Retina (tissue), 1 donor: ENCODE data around the gene PIMREG.
A peak's percentile ranks its signal among the peaks of the same experiment; 100 is the strongest.
"Not testable (repeated sequence)": the region's sequence is repeated elsewhere in the genome, so short reads cannot be mapped to it uniquely, and the experiment has no call there.

Source experiments
- DNase-seq: peaks from one replicate; pipeline ENCODE4 v3.0.0-alpha.2; 2016

The PIMREG gene

DNA sequence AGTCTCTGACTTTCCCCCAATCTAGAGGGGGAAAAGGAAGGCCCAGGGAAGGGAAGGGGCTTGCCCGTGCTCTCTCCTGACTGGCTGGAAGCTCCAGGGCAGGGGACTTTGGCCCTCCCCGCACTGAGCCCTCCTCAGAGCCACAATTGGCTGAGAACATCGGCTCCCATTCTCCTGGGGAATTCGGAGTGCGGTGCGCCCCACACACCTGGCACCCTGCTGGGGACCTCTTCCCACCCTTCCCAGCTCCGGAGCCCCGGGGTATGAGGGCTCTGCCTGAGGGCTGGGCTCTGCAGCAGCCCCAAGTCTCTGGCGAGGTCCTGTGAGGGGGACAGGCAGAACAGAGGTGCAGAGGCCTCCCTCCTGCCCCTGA is 36.0 kb downstream of the PIMREG start:
- no peak for DNase-seq

DNA sequence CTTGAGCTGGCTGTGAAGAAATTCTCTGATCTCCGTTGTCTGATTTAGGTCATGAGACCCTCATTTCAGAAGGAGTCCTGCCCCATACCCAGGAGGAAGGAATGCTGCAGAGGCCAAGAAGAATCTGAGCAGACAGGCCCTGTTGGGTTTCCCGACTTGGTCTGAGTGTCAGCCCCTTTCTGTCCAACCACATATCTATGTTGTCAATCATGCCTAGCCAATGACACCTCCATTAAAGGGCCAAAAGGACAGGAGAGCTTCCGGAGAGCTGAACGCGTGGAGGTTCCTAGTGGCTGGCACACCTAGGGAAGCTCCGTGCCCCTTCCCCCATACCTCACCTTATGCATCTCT is 37.8 kb downstream of the PIMREG start:
- DNase-seq: no peak

DNA sequence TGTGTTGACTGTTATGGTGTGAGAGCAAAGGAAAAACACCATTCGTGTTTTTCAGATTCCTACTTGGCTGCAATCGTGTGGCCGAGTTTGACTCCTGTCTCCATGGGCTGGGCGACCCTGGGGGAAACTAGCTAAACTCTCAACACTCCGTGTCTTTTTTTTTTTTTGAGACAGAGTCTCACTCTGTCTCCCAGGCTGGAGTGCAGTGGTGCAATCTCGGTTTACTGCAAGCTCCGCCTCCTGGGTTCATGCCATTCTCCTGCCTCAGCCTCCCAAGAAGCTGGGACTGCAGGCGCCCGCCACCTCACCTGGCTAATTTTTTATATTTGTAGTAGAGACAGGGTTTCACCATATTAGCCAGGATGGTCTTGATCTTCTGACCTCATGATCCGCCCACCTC is 38.5 kb downstream of the PIMREG start:
- not testable (repeated sequence) for DNase-seq

DNA sequence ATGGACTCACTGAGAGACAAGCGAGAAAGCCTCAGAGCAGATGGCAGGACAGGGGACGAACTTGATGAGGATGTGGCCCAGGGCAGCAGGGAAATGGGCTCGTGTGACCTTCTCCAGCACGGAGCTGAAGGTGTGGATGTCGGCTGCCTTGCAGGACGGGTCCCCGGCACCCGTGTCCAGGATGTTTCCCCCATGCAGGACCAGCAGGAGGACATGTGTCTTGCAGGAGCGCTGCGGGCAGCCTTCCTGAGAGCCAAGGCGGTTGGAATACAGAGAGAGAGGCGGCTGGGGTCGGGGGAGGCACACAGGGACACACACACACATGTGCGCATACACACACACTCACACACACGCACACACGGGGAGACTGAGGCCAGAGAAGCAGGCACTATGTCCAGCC is 39.3 kb downstream of the PIMREG start:
- no peak for DNase-seq

DNA sequence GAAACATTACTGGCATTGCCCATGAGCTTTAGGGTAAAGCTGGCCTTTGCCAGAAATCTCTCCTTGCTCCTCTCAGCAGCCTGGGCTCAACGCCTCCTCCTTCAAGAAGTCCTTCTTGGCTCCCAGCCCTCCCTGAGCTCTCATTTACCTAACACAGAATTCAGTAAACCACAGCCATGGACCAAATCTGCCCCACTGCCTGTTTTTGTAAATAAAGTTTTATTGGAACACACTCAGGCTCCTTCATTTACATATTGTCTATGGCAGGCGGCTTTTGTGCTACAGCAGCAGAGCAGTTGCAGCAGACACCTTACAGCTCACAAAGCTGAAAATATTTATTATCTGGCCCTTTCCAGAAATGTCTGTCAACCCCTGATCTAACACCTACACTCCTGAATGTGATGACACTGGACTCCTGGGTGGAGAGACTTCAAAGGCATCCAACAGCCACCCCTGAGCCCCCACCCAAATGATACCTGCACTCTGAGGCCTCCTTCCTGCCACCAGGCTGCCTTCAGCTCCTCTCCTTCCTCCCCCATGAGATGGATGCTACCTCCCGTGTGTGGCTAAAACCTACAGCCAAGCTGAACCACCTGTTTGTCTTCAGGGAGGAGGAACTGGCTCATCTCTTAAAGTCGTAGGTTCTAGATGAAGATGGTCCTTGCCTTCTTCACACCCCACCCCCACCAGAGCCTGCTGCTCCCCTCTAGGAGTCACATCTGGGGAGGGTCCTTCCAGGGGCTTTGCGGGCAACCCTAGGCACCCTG is 41.6 kb downstream of the PIMREG start:
- no peak for DNase-seq

DNA sequence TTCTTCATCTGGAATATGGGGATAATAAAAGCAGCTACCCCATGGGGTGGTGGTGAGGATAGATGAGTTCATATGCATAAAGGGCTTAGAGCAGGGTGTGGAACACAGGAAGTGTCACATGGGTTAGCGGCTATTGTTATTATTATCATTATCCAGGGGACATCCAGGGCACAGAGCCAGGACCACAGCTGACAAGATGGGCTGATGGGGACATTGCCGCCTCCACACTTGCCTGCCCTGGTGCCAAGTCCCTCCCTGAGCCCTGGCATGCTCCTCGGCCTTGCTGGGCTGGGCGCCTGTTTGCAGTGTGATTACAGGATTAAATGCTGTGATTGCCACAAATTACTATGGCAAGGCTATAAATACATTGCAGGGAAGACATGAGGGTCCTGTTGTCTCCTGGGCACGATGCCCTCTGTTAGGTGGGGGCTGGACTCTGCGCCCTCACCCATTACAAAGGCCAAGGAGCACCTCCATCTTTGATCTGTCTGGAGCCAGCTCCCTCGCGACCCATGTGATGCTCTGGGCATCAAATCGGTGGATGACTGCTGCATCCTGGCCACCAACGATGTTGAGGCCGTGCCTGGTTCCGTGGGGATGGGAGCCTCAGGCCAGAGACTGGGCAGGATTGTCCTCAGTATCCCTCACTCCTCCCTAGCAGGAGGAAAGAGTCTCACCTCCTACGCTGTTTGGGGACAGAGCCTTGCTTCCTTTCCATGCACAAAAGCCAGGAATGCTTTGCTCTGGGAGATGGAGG is 43.2 kb downstream of the PIMREG start:
- DNase-seq: no peak

DNA sequence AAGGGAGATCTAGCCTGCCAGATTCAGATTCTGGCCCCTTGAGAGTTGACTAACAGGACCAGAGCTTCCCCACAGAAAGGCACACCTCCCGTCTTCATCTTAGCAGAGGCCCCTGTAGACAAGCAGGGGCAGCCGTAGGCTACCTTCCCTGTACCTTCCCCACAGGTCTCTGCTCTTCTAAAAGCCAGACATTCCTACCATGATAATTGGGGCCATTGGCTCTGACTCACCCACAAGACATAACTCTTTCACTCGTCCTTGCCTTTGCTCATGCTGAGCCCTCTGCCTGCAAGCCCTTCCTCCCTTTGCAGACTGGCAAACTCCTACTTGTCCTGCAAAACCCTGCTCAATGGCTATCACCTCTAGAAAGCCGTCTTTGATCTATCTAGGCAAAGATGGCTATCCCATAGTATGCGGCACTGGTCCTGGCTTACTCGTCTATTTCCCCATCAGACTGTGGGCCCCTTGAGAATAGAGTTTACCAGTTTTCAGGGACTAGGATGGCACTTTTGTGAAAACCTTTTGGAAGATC is 43.8 kb downstream of the PIMREG start:
- no peak for DNase-seq

DNA sequence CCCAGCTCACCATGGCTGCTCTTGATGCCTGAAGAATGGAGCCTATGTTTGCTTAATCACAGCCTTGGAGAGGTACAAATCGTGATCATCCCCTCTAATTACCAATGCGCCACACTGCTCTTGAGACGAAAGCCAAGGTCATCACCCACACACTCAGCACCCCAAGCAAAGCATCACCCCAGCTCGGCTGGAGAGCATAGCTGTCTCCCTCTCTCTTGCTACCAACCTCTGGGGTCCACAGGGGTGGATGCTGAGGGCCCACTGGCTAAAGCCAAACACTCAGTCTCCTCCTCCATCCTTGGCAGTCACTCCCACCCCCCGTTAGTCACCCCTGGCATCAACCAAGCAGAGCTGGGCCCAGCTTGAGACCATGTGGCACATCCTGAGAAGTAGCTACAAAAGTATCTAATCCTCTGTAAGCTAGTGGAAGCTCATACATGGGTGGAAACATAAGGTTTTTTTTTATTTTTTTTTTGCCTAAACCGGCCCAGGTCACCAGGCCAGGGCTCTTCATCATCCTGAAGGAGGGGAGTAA is 44.8 kb downstream of the PIMREG start:
- no peak for DNase-seq

DNA sequence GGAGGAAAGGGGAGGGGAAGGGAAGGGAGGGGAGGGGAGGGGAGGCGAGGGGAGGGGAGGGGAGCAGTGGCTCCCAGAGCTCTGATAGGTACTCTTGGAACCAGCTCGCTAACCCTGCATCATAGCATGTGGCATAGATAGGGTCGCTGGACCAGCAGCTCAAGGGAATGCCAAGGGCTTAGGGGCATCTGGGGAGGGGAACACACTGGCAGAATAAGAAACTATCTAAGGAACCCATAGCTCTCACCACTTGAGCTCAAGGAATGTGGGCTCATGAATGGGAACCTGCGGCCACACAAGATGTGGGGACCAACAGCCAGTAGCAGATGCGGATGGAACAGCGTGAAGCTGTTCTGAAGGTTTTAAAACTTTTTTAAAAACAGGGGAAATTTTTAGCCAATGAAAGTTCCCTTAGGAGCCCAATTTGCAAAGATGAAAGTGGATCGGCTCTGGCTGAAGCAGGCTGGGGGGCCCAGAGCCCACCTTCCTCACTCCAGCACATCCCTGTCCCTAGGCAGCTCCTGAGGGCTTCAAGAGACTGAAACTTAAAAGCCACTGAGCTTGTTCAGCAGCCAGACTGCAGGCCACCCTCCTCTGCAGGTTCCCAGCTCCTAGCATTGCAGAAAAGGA is 46.9 kb downstream of the PIMREG start:
- no peak for DNase-seq

DNA sequence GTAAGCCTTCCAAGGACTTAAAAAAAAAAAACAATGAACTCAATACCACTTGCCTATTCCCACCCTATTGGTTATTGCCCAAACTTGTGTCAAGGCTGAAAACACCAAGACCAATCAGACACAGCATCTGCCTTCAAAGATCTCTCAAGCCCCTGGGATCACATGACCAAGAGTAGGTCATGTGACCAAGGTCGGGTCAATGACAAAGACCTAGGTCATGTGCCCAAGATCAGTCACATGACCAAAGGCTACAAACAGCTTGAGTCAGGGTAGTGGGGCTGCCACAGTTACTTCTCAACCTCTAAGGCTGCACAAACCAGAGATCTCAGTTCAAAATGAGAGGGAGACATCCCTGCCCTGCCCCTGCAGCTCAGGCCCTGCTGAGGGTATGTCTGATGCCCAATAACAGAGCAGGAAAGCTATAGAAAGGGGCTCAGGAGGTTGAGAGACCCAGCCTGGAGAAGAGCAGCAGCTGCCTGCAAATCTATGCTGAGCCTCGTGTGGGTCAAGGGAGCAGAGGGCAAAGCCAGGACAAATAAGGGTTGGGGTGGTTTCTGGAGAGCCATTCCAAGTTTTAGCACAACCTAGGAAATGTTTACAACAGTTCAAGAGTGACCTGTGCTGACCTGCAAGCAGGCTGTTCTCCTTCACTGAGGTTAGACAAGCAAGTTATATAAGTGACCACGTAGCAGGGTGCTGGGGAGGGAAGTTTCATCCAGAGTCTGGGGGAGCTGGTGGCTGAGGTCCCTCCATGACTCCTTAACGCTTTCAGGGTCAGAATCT is 48.8 kb downstream of the PIMREG start:
- no peak for DNase-seq

DNA sequence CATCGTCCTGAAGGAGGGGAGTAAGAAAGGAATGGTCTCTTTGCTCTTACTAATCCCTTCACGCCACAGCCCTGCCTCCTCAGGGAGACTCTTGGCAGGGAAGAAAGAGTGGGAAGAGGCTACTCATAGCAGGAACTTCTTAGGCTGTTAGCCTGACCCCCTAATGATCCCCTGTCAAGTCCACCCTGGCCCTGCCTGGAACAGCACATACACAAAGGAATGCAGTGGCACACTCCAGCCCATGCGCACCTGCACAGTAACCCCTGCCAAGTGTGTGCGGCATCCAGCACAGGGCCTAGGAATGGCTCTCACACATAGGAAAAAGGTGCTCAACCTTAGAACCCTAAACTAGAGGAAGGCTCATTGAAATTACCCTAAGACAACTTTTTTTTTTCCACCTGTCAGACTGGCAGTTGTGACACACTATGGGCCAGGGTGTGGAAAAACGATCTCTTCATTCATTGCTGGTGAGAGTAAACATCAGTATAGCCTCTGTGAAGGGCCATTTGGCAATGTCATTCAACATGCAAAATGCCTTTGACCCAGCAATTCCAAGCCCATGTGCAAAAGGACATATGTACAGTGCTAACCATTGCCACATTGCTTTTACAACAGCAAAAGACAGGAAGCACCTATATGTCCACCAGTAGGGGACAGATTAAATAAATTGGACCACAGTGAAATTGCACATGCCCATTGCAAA is 50.1 kb downstream of the PIMREG start:
- no peak for DNase-seq

DNA sequence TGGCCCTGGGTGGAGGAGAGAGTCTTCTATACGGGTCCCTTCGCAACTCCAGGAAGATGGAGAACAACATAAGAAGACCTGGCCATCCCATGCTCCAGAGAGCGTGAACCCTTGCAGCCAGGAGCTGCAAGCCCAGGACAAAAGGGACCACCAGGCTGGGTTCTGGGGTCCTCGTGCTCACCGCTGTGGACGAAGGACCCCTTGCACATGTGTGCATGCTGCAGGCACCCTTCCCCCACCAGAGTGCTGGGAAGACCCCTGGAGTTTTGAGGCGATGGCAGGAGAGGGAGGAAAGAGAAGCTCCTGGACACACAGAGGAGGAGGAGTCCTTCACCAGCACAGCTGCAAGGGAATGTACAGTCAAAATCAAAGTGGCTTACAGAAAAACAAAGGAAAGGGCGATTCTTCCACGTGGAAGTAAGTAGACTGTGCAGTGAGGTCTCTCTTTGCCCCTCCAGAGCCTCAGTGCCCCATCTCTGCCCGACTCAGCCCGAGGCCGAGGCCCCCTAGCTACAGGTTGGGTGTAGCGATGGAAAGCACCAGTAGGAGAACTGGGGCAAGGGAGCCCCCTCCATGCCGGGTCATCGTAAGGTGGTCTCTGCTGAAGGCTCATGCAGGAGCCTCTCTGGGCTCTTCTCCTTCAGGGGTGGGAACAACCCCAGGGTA is 51.3 kb downstream of the PIMREG start:
- DNase-seq: no peak

DNA sequence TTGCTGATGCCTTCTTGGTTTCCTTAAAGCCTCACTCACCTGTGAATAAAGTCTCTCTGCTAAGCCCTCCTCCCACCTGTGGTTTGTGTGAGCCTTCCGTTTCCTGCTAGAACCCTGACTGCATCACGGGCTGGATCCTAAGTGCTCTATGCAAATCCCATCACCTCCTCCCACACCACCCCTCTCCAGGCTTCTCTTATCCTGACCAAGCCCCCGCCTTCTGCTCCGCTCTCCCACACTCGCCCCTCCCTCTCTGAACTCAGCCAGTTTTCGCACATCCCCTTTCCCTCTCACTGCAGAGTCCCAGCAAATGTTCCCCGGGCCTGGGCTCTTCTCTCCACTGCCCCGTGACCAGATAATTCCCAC is 51.8 kb downstream of the PIMREG start:
- DNase-seq: no peak

DNA sequence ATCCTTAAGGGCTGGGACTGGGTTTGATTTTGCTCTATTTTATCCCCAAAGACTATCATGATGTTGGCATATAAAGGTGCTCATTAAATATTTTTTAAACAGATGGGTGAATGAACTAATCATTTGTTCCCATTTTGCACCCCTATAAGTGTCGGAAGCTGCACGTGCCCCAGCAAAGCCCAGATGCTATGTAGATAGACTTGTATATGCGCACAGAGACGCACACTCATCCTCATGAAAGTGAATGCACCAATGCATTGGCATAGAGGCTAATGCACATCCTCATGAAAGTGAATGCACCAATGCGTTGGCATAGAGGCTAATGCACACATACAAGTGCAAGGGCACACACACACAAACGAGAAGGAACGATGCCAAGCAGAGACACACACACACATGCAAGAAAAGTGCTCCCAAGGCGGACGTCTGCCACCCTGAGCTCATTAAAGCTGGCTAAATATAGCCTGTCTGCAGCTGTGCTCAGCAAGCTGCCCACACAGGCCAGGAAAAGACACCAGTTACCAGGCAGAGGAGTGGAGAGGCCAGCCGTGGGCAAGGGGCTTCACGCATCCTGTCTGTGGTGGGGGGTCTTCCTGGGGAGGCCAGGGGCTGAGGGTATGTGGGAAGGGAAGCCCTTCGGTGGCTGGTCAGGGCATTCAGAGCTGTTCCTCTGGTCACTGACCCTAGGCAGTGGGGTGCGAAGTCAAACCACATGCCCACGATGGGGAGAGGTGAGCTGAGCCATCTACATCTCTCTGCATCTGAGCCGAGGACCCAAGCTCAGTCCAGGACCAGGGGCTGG is 52.6 kb downstream of the PIMREG start:
- no peak for DNase-seq

DNA sequence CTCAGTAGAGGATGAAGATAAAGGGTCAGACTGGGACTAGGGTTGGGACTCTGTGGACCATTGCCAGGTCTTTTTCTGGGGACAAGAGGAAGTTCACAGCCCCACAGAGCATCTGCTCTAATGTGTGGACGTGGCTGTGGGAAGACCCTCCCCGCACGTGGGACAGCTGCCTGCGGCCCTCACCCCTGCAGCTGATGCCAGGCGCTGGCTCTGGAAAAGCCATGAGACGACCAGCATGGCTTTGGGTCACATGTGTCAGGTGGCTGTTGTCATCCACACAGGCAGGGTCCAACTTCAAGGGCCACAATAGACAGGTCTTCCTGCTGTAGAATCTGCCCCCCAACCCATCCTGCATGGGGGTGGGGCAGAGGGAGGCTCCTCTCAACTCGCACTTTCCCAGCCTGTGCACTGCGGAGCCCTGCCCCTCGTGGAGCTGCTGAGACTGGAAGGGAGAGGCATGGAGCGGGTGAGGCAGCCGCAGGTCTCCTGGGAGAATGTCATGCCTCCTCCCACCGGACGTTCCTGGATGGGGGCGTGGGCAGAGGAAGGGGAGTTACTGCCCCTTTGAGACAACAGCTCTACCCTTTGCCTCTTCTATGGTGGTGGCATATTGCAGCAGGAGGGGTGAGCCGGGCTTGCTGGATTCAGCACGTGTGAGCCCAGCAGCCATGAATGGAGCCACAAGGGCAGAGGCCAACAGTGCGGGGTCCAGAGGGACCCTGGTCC is 53.4 kb downstream of the PIMREG start:
- peak; percentile 30 for DNase-seq

DNA sequence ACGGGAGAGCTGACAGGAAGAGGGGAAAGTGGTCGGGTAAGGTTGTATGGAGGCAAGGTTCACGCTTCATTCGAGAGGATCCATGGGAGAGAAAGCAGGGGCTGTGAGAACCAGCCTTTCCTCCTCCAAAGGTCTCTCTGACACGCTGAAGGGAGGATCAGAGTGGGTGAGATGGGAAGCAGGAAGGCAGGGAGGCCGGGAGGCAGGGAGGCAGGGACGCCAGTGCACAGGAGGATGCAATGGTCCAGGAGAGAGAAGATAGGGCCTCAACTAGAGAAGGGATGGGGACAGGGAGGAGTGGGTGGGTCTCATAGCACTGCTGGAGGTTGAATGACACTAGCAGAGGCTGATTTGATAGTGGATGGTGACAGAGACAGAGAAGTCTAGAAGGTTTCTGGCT is 54.1 kb downstream of the PIMREG start:
- DNase-seq: no peak

DNA sequence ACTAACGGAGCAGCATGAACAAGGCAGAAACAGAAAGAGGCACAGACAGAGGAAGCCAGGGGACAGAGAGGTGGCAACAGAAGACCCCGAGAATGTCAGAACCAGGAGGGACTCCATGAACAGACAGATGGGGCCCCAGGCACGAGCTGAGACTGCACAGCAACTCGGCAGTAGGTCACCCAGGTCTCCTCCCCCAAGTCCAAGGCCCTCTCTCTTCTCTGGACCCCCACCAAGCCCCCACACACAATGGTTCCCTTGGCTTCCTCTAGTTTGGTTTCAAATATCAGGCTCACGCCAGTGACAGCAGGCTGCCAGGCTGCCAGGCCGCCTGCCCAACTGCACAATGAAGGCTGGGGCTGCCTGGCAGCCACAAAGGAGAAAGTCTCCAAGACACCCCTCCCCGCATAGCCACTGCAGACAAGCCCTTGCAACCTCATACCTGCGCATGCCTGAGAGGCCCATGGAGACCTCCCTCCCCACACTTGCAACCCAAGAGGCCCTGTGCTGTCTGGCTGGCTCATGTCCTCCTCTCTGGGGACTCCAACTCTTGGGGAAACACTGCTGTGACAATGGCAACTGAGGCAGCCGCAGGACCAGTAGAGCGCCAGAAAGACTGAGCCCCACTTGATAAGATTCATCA is 54.8 kb downstream of the PIMREG start:
- no peak for DNase-seq
